Measurements from ENCODE around the gene KIF16B.

Gene KIF16B

GRCh38 chr20:16308754-16309153 lies 264.5 kb downstream of the KIF16B start:
- Histone ChIP-seq H3K36me3 (no peaks in the 10 kb centered on the region), H3K4me3 (ENCODE audit: low read depth, low read length) (no peak overlapping the region), H3K27me3 (ENCODE audit: insufficient read depth, low read depth, severe bottlenecking) (no peaks in the 10 kb centered on the region), H3K27ac (no peak overlapping the region), H3K9me3 (ENCODE audit: severe bottlenecking) (no peaks in the 10 kb centered on the region)
- no peak for TF ChIP-seq CTCF (IDR thresholded peaks at IDR 0.05; ENCODE audit: low read depth, low read length)
- DNase-seq = no peak

GRCh38 chr20:16302818-16303217 lies 270.4 kb downstream of the KIF16B start:
- TF ChIP-seq CTCF (IDR thresholded peaks at IDR 0.05; ENCODE audit: low read depth, low read length) = no peak

GRCh38 chr20:16301986-16302385 lies 271.3 kb downstream of the KIF16B start:
- DNase-seq = no peak
- H3K4me3 ChIP-seq (ENCODE audit: low read depth, low read length) = no peak overlapping the region
- H3K27me3 ChIP-seq (ENCODE audit: insufficient read depth, low read depth, severe bottlenecking) = no peaks in the 10 kb centered on the region
- no peaks in the 10 kb centered on the region for H3K9me3 ChIP-seq (ENCODE audit: severe bottlenecking)
- no peak for TF ChIP-seq CTCF (IDR thresholded peaks at IDR 0.05; ENCODE audit: low read depth, low read length)
- H3K36me3 ChIP-seq = no peaks in the 10 kb centered on the region
- H3K27ac ChIP-seq = no peak overlapping the region

More at GRCh38 chr20:16302818-16303217, 270.4 kb downstream of the KIF16B start:
- no peak for DNase-seq
- no peaks in the 10 kb centered on the region for H3K9me3 ChIP-seq (ENCODE audit: severe bottlenecking)
- H3K27ac ChIP-seq = no peak overlapping the region
- no peaks in the 10 kb centered on the region for H3K36me3 ChIP-seq
- H3K27me3 ChIP-seq (ENCODE audit: insufficient read depth, low read depth, severe bottlenecking) = no peaks in the 10 kb centered on the region
- H3K4me3 ChIP-seq (ENCODE audit: low read depth, low read length) = no peak overlapping the region

- TF ChIP-seq CTCF (IDR thresholded peaks at IDR 0.05; ENCODE audit: low read depth, low read length) = no peak
- no peak for DNase-seq
Measured at GRCh38 chr20:16299897-16300296, 273.4 kb downstream of the KIF16B start.

GRCh38 chr20:16296931-16297330 lies 276.3 kb downstream of the KIF16B start:
- Histone ChIP-seq H3K27me3 (ENCODE audit: insufficient read depth, low read depth, severe bottlenecking) (no peaks in the 10 kb centered on the region), H3K9me3 (ENCODE audit: severe bottlenecking) (no peaks in the 10 kb centered on the region), H3K36me3 (no peaks in the 10 kb centered on the region), H3K4me3 (ENCODE audit: low read depth, low read length) (no peak overlapping the region), H3K27ac (no peak overlapping the region)
- no peak for TF ChIP-seq CTCF (IDR thresholded peaks at IDR 0.05; ENCODE audit: low read depth, low read length)
- no peak for DNase-seq

More at GRCh38 chr20:16299897-16300296, 273.4 kb downstream of the KIF16B start:
- Histone ChIP-seq H3K27me3 (ENCODE audit: insufficient read depth, low read depth, severe bottlenecking) (no peaks in the 10 kb centered on the region), H3K9me3 (ENCODE audit: severe bottlenecking) (no peaks in the 10 kb centered on the region), H3K36me3 (no peaks in the 10 kb centered on the region), H3K27ac (no peak overlapping the region), H3K4me3 (ENCODE audit: low read depth, low read length) (no peak overlapping the region)

GRCh38 chr20:16295534-16295933 lies 277.7 kb downstream of the KIF16B start:
- no peaks in the 10 kb centered on the region for H3K27me3 ChIP-seq (ENCODE audit: insufficient read depth, low read depth, severe bottlenecking)
- H3K4me3 ChIP-seq (ENCODE audit: low read depth, low read length) = no peak overlapping the region
- DNase-seq = no peak
- no peak overlapping the region for H3K27ac ChIP-seq
- no peaks in the 10 kb centered on the region for H3K36me3 ChIP-seq
- no peaks in the 10 kb centered on the region for H3K9me3 ChIP-seq (ENCODE audit: severe bottlenecking)
- no peak for TF ChIP-seq CTCF (IDR thresholded peaks at IDR 0.05; ENCODE audit: low read depth, low read length)

Data from WERI-Rb-1 (cell line).